GM23338 (cell line): Measurements from ENCODE around the gene SLC23A2. TPM values are rescaled to one million over a fixed set of nuclear protein-coding genes. Genes with fewer than 3 reads are reported as not detected.

Source experiments
- ATAC-seq: fragments of 200-7000 bp; cut with Tn5 transposase; 3 replicates; pipeline ENCODE4 v1.9.1; 2020
- DNase-seq: peaks from one replicate; pipeline ENCODE4 v3.0.0-alpha.2; 2015; ENCODE audit warnings: low spot score
- H2AFZ ChIP-seq: fragments of 200-600 bp; sonication (generic); 2 replicates; pipeline ENCODE4 v1.8.0; 2016; ENCODE audit warnings: antibody characterized with exemption, mild to moderate bottlenecking, moderate library complexity
- H3F3A ChIP-seq: fragments of 200-600 bp; sonication (generic); replicated peaks from 2 replicates; pipeline ENCODE4 v1.8.0; 2017; ENCODE audit warnings: antibody characterized with exemption, mixed run types, low read depth
- H3K27ac ChIP-seq: fragments of 200-600 bp; sonication (generic); 2 replicates; pipeline ENCODE4 v1.6.1; 2016; ENCODE audit warnings: low read depth
- H3K27me3 ChIP-seq: fragments of 200-600 bp; sonication (generic); 2 replicates; pipeline ENCODE4 v1.8.0; 2016; ENCODE audit warnings: mild to moderate bottlenecking, mixed run types, moderate library complexity; ENCODE audit not compliant: insufficient read depth
- H3K36me3 ChIP-seq: fragments of 200-600 bp; sonication (generic); 2 replicates; pipeline ENCODE4 v1.8.0; 2016; ENCODE audit warnings: mild to moderate bottlenecking; ENCODE audit not compliant: insufficient read depth
- H3K4me1 ChIP-seq: fragments of 200-600 bp; sonication (generic); 2 replicates; pipeline ENCODE4 v1.8.0; 2016; ENCODE audit warnings: mild to moderate bottlenecking, moderate library complexity; ENCODE audit not compliant: insufficient read depth
- H3K4me2 ChIP-seq: fragments of 200-600 bp; sonication (generic); 2 replicates; pipeline ENCODE4 v1.7.1; 2017; ENCODE audit warnings: mixed run types
- H3K4me3 ChIP-seq: fragments of 200-600 bp; sonication (generic); 2 replicates; pipeline ENCODE4 v1.6.1; 2016; ENCODE audit warnings: mixed run types
- H3K79me2 ChIP-seq: fragments of 200-600 bp; sonication (generic); replicated peaks from 2 replicates; pipeline ENCODE4 v1.8.0; 2017; ENCODE audit warnings: mild to moderate bottlenecking; ENCODE audit not compliant: insufficient read depth
- H3K9me2 ChIP-seq: fragments of 200-600 bp; sonication (generic); 2 replicates; pipeline ENCODE4 v1.8.0; 2017; ENCODE audit not compliant: insufficient read depth
- H4K20me1 ChIP-seq: fragments of 200-600 bp; sonication (generic); replicated peaks from 2 replicates; pipeline ENCODE4 v1.8.0; 2017; ENCODE audit warnings: mild to moderate bottlenecking; ENCODE audit not compliant: insufficient read depth
- H3K27ac Mint-ChIP-seq: 2 replicates; pipeline ENCODE4 v1.8.0; 2020; ENCODE audit warnings: inconsistent platforms, mild to moderate bottlenecking, moderate library complexity, mixed read lengths
- H3K27me3 Mint-ChIP-seq: 3 replicates; pipeline ENCODE4 v1.8.0; 2022; ENCODE audit warnings: low read depth, mild to moderate bottlenecking, moderate library complexity, mixed read lengths, inconsistent platforms; ENCODE audit not compliant: insufficient read depth, poor library complexity
- H3K36me3 Mint-ChIP-seq: 3 replicates; pipeline ENCODE4 v1.8.0; 2021; ENCODE audit warnings: low read depth, mild to moderate bottlenecking, inconsistent platforms, moderate library complexity, mixed read lengths
- H3K4me1 Mint-ChIP-seq: 3 replicates; pipeline ENCODE4 v1.8.0; 2020; ENCODE audit warnings: mild to moderate bottlenecking, inconsistent platforms, mixed read lengths
- H3K4me3 Mint-ChIP-seq: 3 replicates; pipeline ENCODE4 v1.8.0; 2021; ENCODE audit warnings: moderate library complexity, mild to moderate bottlenecking, inconsistent platforms, mixed read lengths
- H3K9me3 Mint-ChIP-seq: 3 replicates; pipeline ENCODE4 v1.8.0; 2020; ENCODE audit warnings: moderate library complexity, mild to moderate bottlenecking, inconsistent platforms, mixed read lengths
- CREB1 ChIP-seq: fragments of 250-450 bp; sonication (Bioruptor Pico); IDR thresholded peaks from 2 replicates; pipeline ENCODE4 v1.5.0; 2020; ENCODE audit warnings: low read depth, mild to moderate bottlenecking, moderate library complexity
- ETS1 ChIP-seq: IDR thresholded peaks from 2 replicates; pipeline ENCODE4 v1.6.1; 2016; ENCODE audit warnings: antibody characterized with exemption
- EZH2 ChIP-seq: fragments of 200-600 bp; sonication (generic); IDR thresholded peaks from one replicate; pipeline ENCODE4 v1.8.0; 2017; ENCODE audit warnings: antibody characterized with exemption, mild to moderate bottlenecking, low read depth; ENCODE audit not compliant: unreplicated experiment
- EZH2phosphoT487 ChIP-seq: fragments of 200-600 bp; sonication (generic); IDR thresholded peaks from one replicate; pipeline ENCODE4 v1.8.1; 2018; ENCODE audit warnings: antibody characterized with exemption; ENCODE audit not compliant: unreplicated experiment
- JUNB ChIP-seq: IDR thresholded peaks from one replicate; pipeline ENCODE4 v1.6.1; 2016; ENCODE audit warnings: antibody characterized with exemption; ENCODE audit not compliant: unreplicated experiment
- NANOG ChIP-seq: IDR thresholded peaks from 2 replicates; pipeline ENCODE4 v1.6.1; 2016; ENCODE audit warnings: antibody characterized with exemption, borderline replicate concordance
- POLR2AphosphoS5 ChIP-seq: IDR thresholded peaks from 2 replicates; pipeline ENCODE4 v1.6.1; 2016; ENCODE audit warnings: antibody characterized with exemption, low read depth
- STAT1 ChIP-seq: IDR thresholded peaks from one replicate; pipeline ENCODE4 v1.6.1; 2016; ENCODE audit warnings: antibody characterized with exemption; ENCODE audit not compliant: unreplicated experiment
- ZNF114 ChIP-seq: fragments of 250-450 bp; sonication (Bioruptor Pico); IDR thresholded peaks from 2 replicates; pipeline ENCODE4 v1.5.0; 2020; ENCODE audit warnings: mild to moderate bottlenecking, moderate library complexity
- ZNF331 ChIP-seq: fragments of 250-450 bp; sonication (Bioruptor Pico); IDR thresholded peaks from 2 replicates; pipeline ENCODE4 v1.5.0; 2020; ENCODE audit warnings: low read depth, mild to moderate bottlenecking, moderate library complexity
- ZNF462 ChIP-seq: fragments of 250-450 bp; sonication (Bioruptor Pico); IDR thresholded peaks from 2 replicates; pipeline ENCODE4 v1.5.0; 2020; ENCODE audit warnings: mild to moderate bottlenecking, moderate library complexity
- polyA plus RNA-seq: library from polyadenylated mRNA; unstranded; fragments of >200 nt; fragmentation: Nextera tagmentation; extraction: Ambion mirVana; gene quantifications from 2 replicates; pipeline ENCODE4 v1.2.1, GENCODE V29; 2016
- total RNA-seq: library from RNA; depleted of rRNA; stranded (reverse); fragments of >200 nt; shearing (Covaris generic); gene quantifications from 2 replicates; pipeline ENCODE4 v1.2.3, GENCODE V29; 2014
- TF ChIP-seq, protein P1 (sequence below), 2 experiments: fragments of 200-600 bp in 1 of 2; sonication (generic) in 1 of 2; conservative IDR thresholded peaks; 2 replicates each; pipeline versions ENCODE4 v1.5.1 to v1.6.1; 2016 to 2017; ENCODE audit warnings: antibody characterized with exemption in 2 of 2, low read depth in 2 of 2, mild to moderate bottlenecking in 2 of 2, moderate library complexity in 1 of 2
- TF ChIP-seq, protein P2 (sequence below): IDR thresholded peaks from one replicate; pipeline ENCODE4 v1.6.1; 2018; ENCODE audit warnings: antibody characterized with exemption; ENCODE audit not compliant: unreplicated experiment

Gene SLC23A2
- total and polyA plus RNA-seq, 2 experiments from 2014 or later = 4.4 to 20.2 TPM

GRCh38 chr20:4924446-4924845, 76.9 kb downstream of the SLC23A2 start:
- Mint-ChIP-seq H3K36me3 (no peaks in the 10 kb centered on the region), H3K4me1 (peaks cover 17% of the 10 kb centered on the region), H3K27ac (0 out of 2 replicates have a peak overlapping the region, but pooled peaks have one; percentile 10), H3K9me3 (no peaks in the 10 kb centered on the region), H3K4me3 (no peak overlapping the region), H3K27me3 (no peaks in the 10 kb centered on the region)
- no peaks in the 10 kb centered on the region for H3K36me3 ChIP-seq
- no peak overlapping the region for H3K27ac ChIP-seq
- H2AFZ ChIP-seq = no peak overlapping the region
- H4K20me1 ChIP-seq = peaks cover 3% of the 10 kb centered on the region; the same call in 1 of the 2 replicates
- no peaks in the 10 kb centered on the region for H3K27me3 ChIP-seq
- DNase-seq (no peak), ATAC-seq (no peak; the same call in 2 of the 3 replicates)
- TF ChIP-seq ZNF331 (CRISPR knock-in tag) = no peak
- TF ChIP-seq, protein P1, sequence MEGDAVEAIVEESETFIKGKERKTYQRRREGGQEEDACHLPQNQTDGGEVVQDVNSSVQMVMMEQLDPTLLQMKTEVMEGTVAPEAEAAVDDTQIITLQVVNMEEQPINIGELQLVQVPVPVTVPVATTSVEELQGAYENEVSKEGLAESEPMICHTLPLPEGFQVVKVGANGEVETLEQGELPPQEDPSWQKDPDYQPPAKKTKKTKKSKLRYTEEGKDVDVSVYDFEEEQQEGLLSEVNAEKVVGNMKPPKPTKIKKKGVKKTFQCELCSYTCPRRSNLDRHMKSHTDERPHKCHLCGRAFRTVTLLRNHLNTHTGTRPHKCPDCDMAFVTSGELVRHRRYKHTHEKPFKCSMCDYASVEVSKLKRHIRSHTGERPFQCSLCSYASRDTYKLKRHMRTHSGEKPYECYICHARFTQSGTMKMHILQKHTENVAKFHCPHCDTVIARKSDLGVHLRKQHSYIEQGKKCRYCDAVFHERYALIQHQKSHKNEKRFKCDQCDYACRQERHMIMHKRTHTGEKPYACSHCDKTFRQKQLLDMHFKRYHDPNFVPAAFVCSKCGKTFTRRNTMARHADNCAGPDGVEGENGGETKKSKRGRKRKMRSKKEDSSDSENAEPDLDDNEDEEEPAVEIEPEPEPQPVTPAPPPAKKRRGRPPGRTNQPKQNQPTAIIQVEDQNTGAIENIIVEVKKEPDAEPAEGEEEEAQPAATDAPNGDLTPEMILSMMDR (conservative IDR thresholded peaks at IDR 0.05; ENCODE audit: low read depth in 2 of 2) = no peak
- TF ChIP-seq ETS1 = no peak
- TF ChIP-seq, protein P2, sequence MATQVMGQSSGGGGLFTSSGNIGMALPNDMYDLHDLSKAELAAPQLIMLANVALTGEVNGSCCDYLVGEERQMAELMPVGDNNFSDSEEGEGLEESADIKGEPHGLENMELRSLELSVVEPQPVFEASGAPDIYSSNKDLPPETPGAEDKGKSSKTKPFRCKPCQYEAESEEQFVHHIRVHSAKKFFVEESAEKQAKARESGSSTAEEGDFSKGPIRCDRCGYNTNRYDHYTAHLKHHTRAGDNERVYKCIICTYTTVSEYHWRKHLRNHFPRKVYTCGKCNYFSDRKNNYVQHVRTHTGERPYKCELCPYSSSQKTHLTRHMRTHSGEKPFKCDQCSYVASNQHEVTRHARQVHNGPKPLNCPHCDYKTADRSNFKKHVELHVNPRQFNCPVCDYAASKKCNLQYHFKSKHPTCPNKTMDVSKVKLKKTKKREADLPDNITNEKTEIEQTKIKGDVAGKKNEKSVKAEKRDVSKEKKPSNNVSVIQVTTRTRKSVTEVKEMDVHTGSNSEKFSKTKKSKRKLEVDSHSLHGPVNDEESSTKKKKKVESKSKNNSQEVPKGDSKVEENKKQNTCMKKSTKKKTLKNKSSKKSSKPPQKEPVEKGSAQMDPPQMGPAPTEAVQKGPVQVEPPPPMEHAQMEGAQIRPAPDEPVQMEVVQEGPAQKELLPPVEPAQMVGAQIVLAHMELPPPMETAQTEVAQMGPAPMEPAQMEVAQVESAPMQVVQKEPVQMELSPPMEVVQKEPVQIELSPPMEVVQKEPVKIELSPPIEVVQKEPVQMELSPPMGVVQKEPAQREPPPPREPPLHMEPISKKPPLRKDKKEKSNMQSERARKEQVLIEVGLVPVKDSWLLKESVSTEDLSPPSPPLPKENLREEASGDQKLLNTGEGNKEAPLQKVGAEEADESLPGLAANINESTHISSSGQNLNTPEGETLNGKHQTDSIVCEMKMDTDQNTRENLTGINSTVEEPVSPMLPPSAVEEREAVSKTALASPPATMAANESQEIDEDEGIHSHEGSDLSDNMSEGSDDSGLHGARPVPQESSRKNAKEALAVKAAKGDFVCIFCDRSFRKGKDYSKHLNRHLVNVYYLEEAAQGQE = no peak
- no peak for TF ChIP-seq STAT1
- TF ChIP-seq EZH2phosphoT487 = no peak
- no peak for TF ChIP-seq NANOG
- TF ChIP-seq EZH2 = no peak
- TF ChIP-seq ZNF462 (CRISPR knock-in tag) = no peak
- TF ChIP-seq JUNB = no peak
- TF ChIP-seq POLR2AphosphoS5 = no peak
- TF ChIP-seq ZNF114 (CRISPR knock-in tag) = no peak
- no peak for TF ChIP-seq CREB1
- H3F3A ChIP-seq = no peaks in the 10 kb centered on the region
- peaks cover 4% of the 10 kb centered on the region; the same call in 1 of the 2 replicates for H3K4me1 ChIP-seq
- H3K4me3 ChIP-seq = no peak overlapping the region
- H3K4me2 ChIP-seq = no peak overlapping the region
- H3K79me2 ChIP-seq = no peaks in the 10 kb centered on the region
- no peaks in the 10 kb centered on the region for H3K9me2 ChIP-seq
